Neural progenitor cell (in vitro differentiated cells): Measurements from ENCODE around the gene SCGB3A1. TPM values are rescaled to one million over a fixed set of nuclear protein-coding genes. Genes with fewer than 3 reads are reported as not detected.

ENCODE experiments used
- DNase-seq: peaks from one replicate; pipeline ENCODE4 v3.0.0-alpha.2; 2016; ENCODE audit warnings: low spot score
- H2AFZ ChIP-seq: fragments of 200-600 bp; sonication (generic); replicated peaks from 2 replicates; pipeline ENCODE4 v1.6.1; 2016; ENCODE audit warnings: antibody characterized with exemption
- H3F3A ChIP-seq: fragments of 200-600 bp; sonication (generic); 2 replicates; pipeline ENCODE4 v1.6.1; 2016; ENCODE audit warnings: antibody characterized with exemption, low read depth
- H3K27ac ChIP-seq: fragments of 200-600 bp; sonication (generic); 2 replicates; pipeline ENCODE4 v1.5.1; 2016; ENCODE audit warnings: mild to moderate bottlenecking
- H3K27me3 ChIP-seq: fragments of 200-600 bp; sonication (generic); 2 replicates; pipeline ENCODE4 v1.6.1; 2016; ENCODE audit warnings: mild to moderate bottlenecking, moderate library complexity
- H3K36me3 ChIP-seq: fragments of 200-600 bp; sonication (generic); 2 replicates; pipeline ENCODE4 v1.5.1; 2016
- H3K4me1 ChIP-seq: fragments of 200-600 bp; sonication (generic); 2 replicates; pipeline ENCODE4 v1.6.1; 2016; ENCODE audit warnings: mixed run types
- H3K4me2 ChIP-seq: fragments of 200-600 bp; sonication (generic); 2 replicates; pipeline ENCODE4 v1.6.1; 2016
- H3K4me3 ChIP-seq: fragments of 200-600 bp; sonication (generic); 2 replicates; pipeline ENCODE4 v1.5.1; 2016
- H3K79me2 ChIP-seq: fragments of 200-600 bp; sonication (generic); 2 replicates; pipeline ENCODE4 v1.6.1; 2016; ENCODE audit warnings: low read depth
- H3K9ac ChIP-seq: fragments of 200-600 bp; sonication (generic); 2 replicates; pipeline ENCODE4 v1.6.1; 2016
- H3K9me3 ChIP-seq: fragments of 200-600 bp; sonication (generic); 2 replicates; pipeline ENCODE4 v1.5.1; 2016; ENCODE audit warnings: low read depth
- H4K20me1 ChIP-seq: fragments of 200-600 bp; sonication (generic); 2 replicates; pipeline ENCODE4 v1.6.1; 2016; ENCODE audit warnings: low read depth
- H3K27ac Mint-ChIP-seq: 3 replicates; pipeline ENCODE4 v1.8.0; 2021; ENCODE audit warnings: mixed read lengths
- H3K27me3 Mint-ChIP-seq: 2 replicates; pipeline ENCODE4 v1.8.0; 2022; ENCODE audit warnings: low read depth, mild to moderate bottlenecking, inconsistent platforms, moderate library complexity, mixed read lengths; ENCODE audit not compliant: insufficient read depth
- H3K36me3 Mint-ChIP-seq: 3 replicates; pipeline ENCODE4 v1.8.0; 2021; ENCODE audit warnings: mixed read lengths
- H3K4me1 Mint-ChIP-seq: 3 replicates; pipeline ENCODE4 v1.8.0; 2021; ENCODE audit warnings: mixed read lengths
- H3K4me3 Mint-ChIP-seq: 3 replicates; pipeline ENCODE4 v1.8.0; 2021; ENCODE audit warnings: mild to moderate bottlenecking, moderate library complexity, mixed read lengths
- H3K9me3 Mint-ChIP-seq: 3 replicates; pipeline ENCODE4 v1.8.0; 2020; ENCODE audit warnings: mixed read lengths
- CTCF ChIP-seq: fragments of 200-600 bp; sonication (generic); IDR thresholded peaks from 2 replicates; pipeline ENCODE4 v1.5.1; 2017; ENCODE audit warnings: antibody characterized with exemption, mild to moderate bottlenecking
- EZH2 ChIP-seq: fragments of 200-600 bp; sonication (generic); IDR thresholded peaks from 2 replicates; pipeline ENCODE4 v1.6.1; 2017; ENCODE audit warnings: antibody characterized with exemption, mild to moderate bottlenecking, moderate library complexity
- EZH2phosphoT487 ChIP-seq: fragments of 200-600 bp; sonication (generic); IDR thresholded peaks from 2 replicates; pipeline ENCODE4 v1.6.1; 2017; ENCODE audit warnings: antibody characterized with exemption
- total RNA-seq: library from RNA; depleted of rRNA; stranded (reverse); fragments of >200 nt; gene quantifications from 2 replicates; pipeline ENCODE4 v1.2.3, GENCODE V29; 2015; ENCODE audit warnings: low replicate concordance

SCGB3A1 gene
- not detected in 2 replicates for total RNA-seq

DNA sequence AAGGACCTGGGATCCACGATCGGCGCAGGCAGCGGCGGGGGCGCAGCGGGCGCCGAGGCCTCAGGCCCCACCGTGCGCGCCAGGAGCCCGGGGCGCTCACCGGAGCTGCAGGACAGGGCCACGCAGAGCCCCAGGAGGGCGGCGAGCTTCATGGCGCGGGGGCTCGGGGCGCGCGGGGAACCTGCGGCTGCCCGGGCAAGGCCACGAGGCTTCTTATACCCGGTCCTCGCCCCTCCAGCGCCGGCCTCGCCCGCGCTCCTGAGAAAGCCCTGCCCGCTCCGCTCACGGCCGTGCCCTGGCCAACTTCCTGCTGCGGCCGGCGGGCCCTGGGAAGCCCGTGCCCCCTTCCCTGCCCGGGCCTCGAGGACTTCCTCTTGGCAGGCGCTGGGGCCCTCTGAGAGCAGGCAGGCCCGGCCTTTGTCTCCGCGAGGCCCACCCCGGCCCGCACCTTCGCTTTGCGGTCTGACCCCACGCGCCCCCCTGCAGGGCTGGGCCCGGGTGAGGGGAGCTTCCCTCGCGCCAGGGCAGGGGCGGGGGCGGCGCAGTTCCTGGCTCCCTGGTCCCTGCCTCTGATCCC lies at the start of gene SCGB3A1:
Gene SCGB3A1, minus strand, starts transcription at position 189 of the 577 bp plus-strand sequence. Its CDS starts 37 bp downstream, at position 152.
- H3K9me3 ChIP-seq, result no peaks in the 10 kb centered on the region
- peak; percentile 31 for DNase-seq
- H3K36me3 ChIP-seq, result no peaks in the 10 kb centered on the region
- H3K4me1 ChIP-seq, result peaks cover 12% of the 10 kb centered on the region
- no peaks in the 10 kb centered on the region for H3K79me2 ChIP-seq
- H3K9me3 Mint-ChIP-seq, result peaks cover 4% of the 10 kb centered on the region
- no peak within 1 kb of the TSS for H3K27ac ChIP-seq
- H3K4me1 Mint-ChIP-seq, result peaks cover 11% of the 10 kb centered on the region
- H3K27me3 Mint-ChIP-seq, result peaks cover 45% of the 10 kb centered on the region
- H2AFZ ChIP-seq, result peak within 1 kb of the TSS; percentile 90
- H3K4me3 Mint-ChIP-seq, result peak within 1 kb of the TSS; percentile 55
- no peak for TF ChIP-seq CTCF
- no peak for TF ChIP-seq EZH2phosphoT487
- H3K27ac Mint-ChIP-seq, result no peak within 1 kb of the TSS
- H3K4me3 ChIP-seq, result peak within 1 kb of the TSS; percentile 56
- peaks cover 3% of the 10 kb centered on the region for H3F3A ChIP-seq
- H3K27me3 ChIP-seq, result peaks cover 75% of the 10 kb centered on the region
- H3K36me3 Mint-ChIP-seq, result peaks cover 2% of the 10 kb centered on the region
- peak within 1 kb of the TSS; percentile 93 for H3K4me2 ChIP-seq
- H4K20me1 ChIP-seq, result no peaks in the 10 kb centered on the region
- no peak within 1 kb of the TSS for H3K9ac ChIP-seq

GRCh38 chr5:180640611-180640860 lies 49.2 kb upstream of the SCGB3A1 start:
- no peak overlapping the region for H3K27ac ChIP-seq
- no peak overlapping the region for H3K4me3 ChIP-seq
- no peaks in the 10 kb centered on the region for H3K36me3 ChIP-seq
- no peak for DNase-seq
- no peak overlapping the region for H3K27ac Mint-ChIP-seq
- peaks cover 11% of the 10 kb centered on the region for H3K27me3 Mint-ChIP-seq
- H3K4me3 Mint-ChIP-seq, result no peak overlapping the region
- H3K4me1 Mint-ChIP-seq, result peaks cover 13% of the 10 kb centered on the region
- H3K27me3 ChIP-seq, result no peaks in the 10 kb centered on the region
- no peaks in the 10 kb centered on the region for H3K9me3 Mint-ChIP-seq
- H3K9me3 ChIP-seq, result no peaks in the 10 kb centered on the region
- no peak overlapping the region for H3K4me2 ChIP-seq
- H3K4me1 ChIP-seq, result no peaks in the 10 kb centered on the region
- H4K20me1 ChIP-seq, result no peaks in the 10 kb centered on the region
- H3K36me3 Mint-ChIP-seq, result no peaks in the 10 kb centered on the region
- no peak overlapping the region for H3K9ac ChIP-seq
- TF ChIP-seq EZH2phosphoT487 (no peak), CTCF (no peak)
- H3F3A ChIP-seq, result no peaks in the 10 kb centered on the region
- H3K79me2 ChIP-seq, result no peaks in the 10 kb centered on the region
- no peak overlapping the region for H2AFZ ChIP-seq

DNA sequence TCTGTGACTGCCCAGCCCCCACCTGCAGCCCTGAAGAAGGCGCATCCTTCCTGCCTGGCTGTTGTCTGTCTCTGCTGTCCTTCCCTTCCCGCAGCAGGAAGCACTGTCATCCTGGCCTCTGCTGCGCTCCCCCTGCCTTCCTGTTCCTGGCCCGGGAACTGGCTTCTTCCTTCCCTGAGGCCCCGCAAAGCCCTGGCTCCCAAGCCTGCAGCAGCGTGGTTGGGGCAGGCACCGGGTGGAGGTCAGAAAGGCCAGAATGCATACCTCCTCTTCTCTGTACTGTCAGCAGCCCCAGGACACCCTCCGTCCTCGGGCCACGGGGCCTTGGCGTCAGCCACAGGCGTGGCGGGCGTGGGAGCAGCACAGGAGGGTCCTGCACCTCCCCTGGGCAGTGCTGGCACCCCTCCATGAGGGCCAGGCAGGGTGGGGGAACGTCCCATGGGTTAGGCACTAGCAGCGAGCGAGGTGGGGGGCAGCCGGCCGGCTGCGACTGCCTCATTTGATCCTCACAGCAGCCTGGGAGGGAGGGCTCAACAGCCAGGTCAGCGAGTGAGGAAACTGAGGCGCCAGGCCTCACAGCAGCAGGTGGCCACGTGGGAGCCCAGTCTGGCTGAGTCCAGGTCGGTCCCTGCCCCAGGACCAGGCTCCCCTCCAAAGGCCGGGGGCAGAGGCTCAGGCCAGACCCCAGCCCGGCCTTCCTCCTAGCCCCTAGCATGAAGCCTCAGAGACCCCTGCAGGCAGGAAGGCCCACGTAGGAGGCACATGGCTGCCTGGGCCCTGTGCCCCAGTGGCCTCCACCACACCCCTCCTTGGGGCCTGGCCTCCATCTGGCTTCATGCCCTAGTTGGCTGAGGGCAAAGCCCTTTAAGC lies 48.7 kb upstream of the SCGB3A1 start:
- Mint-ChIP-seq H3K36me3 (no peaks in the 10 kb centered on the region), H3K9me3 (no peaks in the 10 kb centered on the region), H3K27me3 (peaks cover 11% of the 10 kb centered on the region), H3K4me3 (no peak overlapping the region), H3K27ac (no peak overlapping the region), H3K4me1 (peaks cover 13% of the 10 kb centered on the region)
- Histone ChIP-seq H3K79me2 (no peaks in the 10 kb centered on the region), H3K27me3 (no peaks in the 10 kb centered on the region), H3K9ac (no peak overlapping the region), H3K36me3 (no peaks in the 10 kb centered on the region), H3K4me2 (no peak overlapping the region), H3F3A (no peaks in the 10 kb centered on the region), H3K4me1 (no peaks in the 10 kb centered on the region), H2AFZ (no peak overlapping the region), H3K27ac (no peak overlapping the region), H4K20me1 (no peaks in the 10 kb centered on the region), H3K4me3 (no peak overlapping the region), H3K9me3 (no peaks in the 10 kb centered on the region)
- no peak for DNase-seq
- TF ChIP-seq CTCF, result no peak
- no peak for TF ChIP-seq EZH2phosphoT487
- no peak for TF ChIP-seq EZH2
